Activated CD4-positive, alpha-beta memory T cell treated with anti-CD3 and anti-CD28 coated beads for 36 hours (primary cell): ENCODE data around the gene SUSD4. TPM values are rescaled to one million over a fixed set of nuclear protein-coding genes. Genes with fewer than 3 reads are reported as not detected.
"Not testable (repeated sequence)": the region's sequence is repeated elsewhere in the genome, so short reads cannot be mapped to it uniquely, and the experiment has no call there.

ENCODE experiments used
- CTCF ChIA-PET: fragments of 350-600 bp; sonication (Branson Sonifier 250); formaldehyde crosslinking; loops from one replicate; lab custom pipeline; 2021; ENCODE audit warnings: antibody characterized with exemption, inconsistent platforms; lab: Charles Lee
- POLR2A ChIA-PET: fragments of 350-600 bp; sonication (Branson Sonifier 250); formaldehyde crosslinking; loops from one replicate; lab custom pipeline; 2021; ENCODE audit warnings: antibody characterized with exemption; lab: Charles Lee
- DNase-seq: peaks from one replicate; pipeline ENCODE4 v3.0.0-alpha.2; 2020
- H3K27ac Mint-ChIP-seq: one replicate; pipeline ENCODE4 v1.8.0; 2021; ENCODE audit warnings: mixed read lengths
- H3K27me3 Mint-ChIP-seq: one replicate; pipeline ENCODE4 v1.8.0; 2021; ENCODE audit warnings: mixed read lengths
- H3K36me3 Mint-ChIP-seq: one replicate; pipeline ENCODE4 v1.8.0; 2021; ENCODE audit warnings: mixed read lengths
- H3K4me1 Mint-ChIP-seq: one replicate; pipeline ENCODE4 v1.8.0; 2021; ENCODE audit warnings: low read depth, mixed read lengths
- H3K4me3 Mint-ChIP-seq: one replicate; pipeline ENCODE4 v1.8.0; 2021; ENCODE audit warnings: mild to moderate bottlenecking, mixed read lengths
- H3K9me3 Mint-ChIP-seq: one replicate; pipeline ENCODE4 v1.8.0; 2021; ENCODE audit warnings: mixed read lengths
- intact Hi-C: fragments of 100-400 bp; cut with micrococcal nuclease; formaldehyde crosslinking; loops from one replicate; pipeline ENCODE4 v1.15.1; 2023
- total RNA-seq, 2 experiments: library from RNA; stranded (reverse); gene quantifications; one replicate each; pipeline ENCODE4 v1.2.3, GENCODE V29; 2021

Gene SUSD4
- total RNA-seq, 2 experiments from 2014 or later: 0.82 to 0.83 TPM

DNA sequence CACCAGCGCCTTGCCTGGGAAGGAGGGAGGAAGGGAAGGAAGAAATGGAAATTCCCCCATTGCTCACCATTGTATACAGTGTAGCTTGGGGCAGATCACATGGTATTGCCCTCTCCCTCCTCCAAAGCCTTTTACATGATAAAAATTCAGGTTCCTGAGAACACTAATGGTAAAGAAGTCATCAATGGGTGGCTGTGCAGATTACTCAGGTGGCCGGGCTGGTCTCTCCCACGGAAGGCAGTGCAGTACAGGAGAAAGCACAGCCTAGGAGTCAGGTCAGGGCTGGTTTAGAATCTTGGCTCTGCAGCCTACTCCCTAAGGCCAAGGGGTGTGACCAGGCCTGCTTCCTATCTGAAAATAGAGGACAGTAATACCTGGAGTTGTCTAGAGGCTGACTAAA is 107.9 kb downstream of the SUSD4 start:
- Mint-ChIP-seq H3K36me3 (no peaks in the 10 kb centered on the region), H3K27ac (no peak overlapping the region), H3K4me1 (no peaks in the 10 kb centered on the region), H3K27me3 (no peaks in the 10 kb centered on the region), H3K4me3 (no peak overlapping the region), H3K9me3 (peaks cover 3% of the 10 kb centered on the region)
- no peak for DNase-seq
- ChIA-PET CTCF (no interaction called here), POLR2A (no interaction called here)
- intact Hi-C loops: no loop called here

DNA sequence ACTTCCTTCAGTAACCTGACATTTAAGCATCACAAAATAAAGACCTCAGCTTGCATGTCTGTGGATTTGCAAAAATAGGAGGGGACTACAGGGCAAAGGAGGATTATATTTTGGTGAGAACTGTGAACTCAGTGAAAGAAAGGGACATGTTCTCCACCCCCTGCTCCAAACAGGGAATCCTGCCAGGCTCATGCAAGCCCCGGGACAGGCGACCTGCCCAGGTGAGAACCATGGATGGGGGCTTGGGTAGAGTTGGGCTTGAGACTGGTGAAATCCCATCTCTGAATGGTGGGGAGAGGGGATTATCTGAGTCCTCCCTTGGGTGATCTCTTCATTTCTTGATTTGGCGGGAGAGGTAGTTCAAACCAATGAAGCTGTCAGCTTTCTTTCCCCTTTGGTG is 110.1 kb downstream of the SUSD4 start:
- no peak overlapping the region for H3K4me3 Mint-ChIP-seq
- peaks cover 9% of the 10 kb centered on the region for H3K4me1 Mint-ChIP-seq
- H3K27me3 Mint-ChIP-seq: no peaks in the 10 kb centered on the region
- H3K27ac Mint-ChIP-seq: no peak overlapping the region
- no peak for DNase-seq
- intact Hi-C loops: no loop called here
- ChIA-PET POLR2A (interaction anchor here (0.5 kb wide), 1 partner anchor 289 kb away, joined by 3 read pairs; no protein-coding TSS in a partner anchor), CTCF (no interaction called here)
- no peaks in the 10 kb centered on the region for H3K36me3 Mint-ChIP-seq
- peaks cover 4% of the 10 kb centered on the region for H3K9me3 Mint-ChIP-seq

DNA sequence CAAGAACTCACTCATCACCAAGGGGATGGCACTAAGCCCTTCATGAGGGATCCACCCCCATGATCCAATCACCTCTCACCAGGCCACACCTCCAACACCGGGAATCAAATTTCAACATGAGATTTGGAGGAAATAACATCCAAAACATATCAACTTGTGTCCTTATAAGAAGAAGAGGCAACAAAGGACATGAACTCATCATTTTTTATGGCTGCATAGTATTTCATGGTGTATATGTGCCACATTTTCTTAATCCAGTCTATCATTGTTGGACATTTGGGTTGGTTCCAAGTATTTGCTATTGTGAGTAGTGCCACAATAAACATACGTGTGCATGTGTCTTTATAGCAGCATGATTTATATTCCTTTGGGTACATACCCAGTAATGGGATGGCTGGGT is 112.6 kb downstream of the SUSD4 start:
- H3K36me3 Mint-ChIP-seq, intact Hi-C loops, POLR2A ChIA-PET, H3K4me3 Mint-ChIP-seq, DNase-seq, CTCF ChIA-PET, H3K27ac Mint-ChIP-seq, H3K9me3 Mint-ChIP-seq, H3K27me3 Mint-ChIP-seq: not testable (repeated sequence)
- H3K4me1 Mint-ChIP-seq: peaks cover 20% of the 10 kb centered on the region

DNA sequence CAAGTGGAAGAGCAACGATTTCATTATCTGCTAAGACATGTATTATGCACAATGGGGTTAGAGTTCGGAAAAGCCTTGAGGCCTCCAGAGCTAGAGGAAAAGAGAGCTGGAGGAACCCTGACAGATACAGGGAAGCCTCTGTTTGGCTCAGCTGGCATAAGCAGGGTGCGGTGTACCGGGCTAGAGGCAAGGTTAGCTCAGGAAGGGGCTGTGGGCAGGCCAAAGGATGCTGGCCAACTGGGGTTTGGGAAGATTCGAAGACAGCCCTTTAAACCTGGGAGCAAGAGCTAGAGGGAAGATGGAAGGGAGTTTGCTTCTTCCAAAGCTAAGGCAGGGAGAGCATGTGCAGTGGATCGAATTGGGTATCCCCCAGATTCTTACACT is 113.4 kb downstream of the SUSD4 start:
- no peaks in the 10 kb centered on the region for H3K36me3 Mint-ChIP-seq
- no peak overlapping the region for H3K4me3 Mint-ChIP-seq
- H3K27me3 Mint-ChIP-seq: no peaks in the 10 kb centered on the region
- peaks cover 20% of the 10 kb centered on the region for H3K4me1 Mint-ChIP-seq
- intact Hi-C loops: no loop called here
- H3K27ac Mint-ChIP-seq: no peak overlapping the region
- POLR2A ChIA-PET: no interaction called here
- H3K9me3 Mint-ChIP-seq: peaks cover 4% of the 10 kb centered on the region
- CTCF ChIA-PET: interaction anchor here (1.2 kb wide), 1 partner anchor 127 kb away, joined by 8 read pairs; no protein-coding TSS in a partner anchor
- no peak for DNase-seq

DNA sequence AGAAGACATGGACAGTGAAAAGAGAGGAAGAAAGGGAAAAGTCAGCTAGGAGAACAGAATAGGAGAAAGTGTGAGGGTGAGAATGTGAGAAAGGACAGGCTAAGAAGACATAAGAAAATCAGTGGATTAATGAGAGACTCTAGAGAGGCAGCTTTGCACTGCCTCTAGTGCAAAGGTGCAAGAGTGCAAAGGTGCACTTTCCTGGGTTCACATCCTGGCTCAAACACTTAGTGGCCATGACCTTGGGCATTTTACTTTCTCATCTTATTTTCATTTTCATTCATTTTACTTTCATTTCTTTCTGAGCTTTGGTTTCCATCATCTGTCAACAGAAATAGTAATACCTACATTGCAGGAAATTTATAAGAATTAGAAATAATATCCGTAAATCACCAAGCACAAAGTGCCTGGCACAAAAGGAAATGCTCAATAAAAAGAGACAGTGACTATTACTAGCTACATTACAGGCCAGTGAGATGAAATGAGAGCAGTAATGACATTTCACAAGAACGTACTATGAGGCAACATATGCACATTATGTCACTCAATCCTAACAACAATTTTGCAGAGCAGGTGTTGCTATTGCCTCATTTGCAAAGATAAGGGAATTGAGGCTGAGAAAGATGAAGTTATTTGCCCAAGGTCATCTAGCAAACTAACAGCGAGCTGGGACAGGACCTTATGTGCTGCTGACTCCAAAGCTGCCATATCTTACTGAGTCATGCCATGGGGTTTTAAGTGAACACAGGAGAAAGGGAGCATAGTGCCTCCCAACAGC is 113.9 kb downstream of the SUSD4 start:
- DNase-seq: no peak
- H3K27ac Mint-ChIP-seq: no peak overlapping the region
- POLR2A ChIA-PET: no interaction called here
- no peaks in the 10 kb centered on the region for H3K36me3 Mint-ChIP-seq
- H3K4me3 Mint-ChIP-seq: no peak overlapping the region
- CTCF ChIA-PET: interaction anchor here (1.2 kb wide), 2 partner anchors 126 kb away, joined by 6 to 8 read pairs; no protein-coding TSS in a partner anchor
- peaks cover 22% of the 10 kb centered on the region for H3K4me1 Mint-ChIP-seq
- intact Hi-C loops: loop anchor here (10.0 kb wide), 1 partner anchor 115 kb away; the partner anchor contains the start of gene SUSD4
- no peaks in the 10 kb centered on the region for H3K27me3 Mint-ChIP-seq
- peaks cover 4% of the 10 kb centered on the region for H3K9me3 Mint-ChIP-seq

DNA sequence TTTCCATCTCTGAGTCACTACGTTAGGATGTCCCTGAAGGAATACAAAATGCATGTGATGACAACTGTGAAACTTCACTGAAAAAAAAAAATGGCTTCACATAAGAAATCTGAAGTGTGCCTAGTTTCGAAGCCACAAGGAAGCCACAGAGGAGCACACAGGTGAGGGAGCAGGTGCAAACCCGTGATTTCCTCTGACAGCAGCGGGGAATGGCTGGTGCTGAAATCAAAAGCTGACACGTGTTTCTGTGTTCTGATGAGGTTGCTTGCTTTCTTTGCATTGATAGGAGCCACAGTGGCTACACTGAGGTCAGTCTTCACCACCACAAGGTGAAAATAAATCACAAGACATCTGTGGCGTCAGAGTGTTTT is 115.2 kb downstream of the SUSD4 start:
- H3K4me1 Mint-ChIP-seq: peaks cover 30% of the 10 kb centered on the region
- no peak overlapping the region for H3K27ac Mint-ChIP-seq
- no peak overlapping the region for H3K4me3 Mint-ChIP-seq
- intact Hi-C loops: loop anchor here (1.0 to 10.0 kb wide), 2 partner anchors 58 to 116 kb away; partner anchors contain the start of gene SUSD4
- ChIA-PET POLR2A (no interaction called here), CTCF (interaction anchor here (1.2 kb wide), 1 partner anchor 125 kb away, joined by 6 read pairs; no protein-coding TSS in a partner anchor)
- H3K9me3 Mint-ChIP-seq: peaks cover 4% of the 10 kb centered on the region
- no peaks in the 10 kb centered on the region for H3K36me3 Mint-ChIP-seq
- H3K27me3 Mint-ChIP-seq: no peaks in the 10 kb centered on the region
- peak; percentile 46 for DNase-seq

DNA sequence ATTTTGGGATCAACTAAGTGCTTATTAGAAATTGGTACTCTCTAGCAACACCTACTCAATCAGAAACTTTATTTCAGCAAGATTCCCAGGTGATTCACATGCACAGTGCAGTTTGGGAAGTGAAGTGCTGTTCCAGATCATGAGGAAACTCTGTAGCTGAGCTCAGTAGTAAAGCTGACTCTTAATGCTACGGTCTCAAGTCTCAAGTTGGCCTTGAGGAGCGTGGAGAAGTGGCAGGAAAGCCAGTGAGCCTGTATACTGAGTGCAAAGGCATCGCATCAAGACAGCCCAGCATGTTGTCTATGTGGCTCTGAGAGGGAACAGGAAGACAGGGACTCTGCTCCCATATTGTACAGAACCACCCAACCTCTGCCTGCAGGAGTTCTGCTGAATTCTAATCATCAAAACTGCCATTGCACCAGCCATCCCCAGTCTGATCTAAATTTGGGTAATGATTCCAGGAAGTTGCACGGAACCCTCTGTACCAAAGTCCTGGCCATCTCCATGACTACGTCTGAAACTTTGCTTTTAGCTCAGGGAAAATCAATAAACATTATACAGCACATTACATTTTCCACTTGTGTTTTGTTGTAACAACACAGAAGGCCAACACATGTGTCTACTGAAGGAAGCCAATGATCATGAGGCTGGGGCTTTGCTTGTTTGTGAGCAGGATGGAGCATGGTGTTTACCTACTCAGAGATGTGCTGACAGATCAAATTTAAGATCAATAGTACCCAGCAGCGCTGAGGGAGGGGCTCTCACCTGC is 115.8 kb downstream of the SUSD4 start:
- peaks cover 4% of the 10 kb centered on the region for H3K9me3 Mint-ChIP-seq
- intact Hi-C loops: loop anchor here (1.0 to 10.0 kb wide), 2 partner anchors 58 to 117 kb away; partner anchors contain the start of gene SUSD4

DNA sequence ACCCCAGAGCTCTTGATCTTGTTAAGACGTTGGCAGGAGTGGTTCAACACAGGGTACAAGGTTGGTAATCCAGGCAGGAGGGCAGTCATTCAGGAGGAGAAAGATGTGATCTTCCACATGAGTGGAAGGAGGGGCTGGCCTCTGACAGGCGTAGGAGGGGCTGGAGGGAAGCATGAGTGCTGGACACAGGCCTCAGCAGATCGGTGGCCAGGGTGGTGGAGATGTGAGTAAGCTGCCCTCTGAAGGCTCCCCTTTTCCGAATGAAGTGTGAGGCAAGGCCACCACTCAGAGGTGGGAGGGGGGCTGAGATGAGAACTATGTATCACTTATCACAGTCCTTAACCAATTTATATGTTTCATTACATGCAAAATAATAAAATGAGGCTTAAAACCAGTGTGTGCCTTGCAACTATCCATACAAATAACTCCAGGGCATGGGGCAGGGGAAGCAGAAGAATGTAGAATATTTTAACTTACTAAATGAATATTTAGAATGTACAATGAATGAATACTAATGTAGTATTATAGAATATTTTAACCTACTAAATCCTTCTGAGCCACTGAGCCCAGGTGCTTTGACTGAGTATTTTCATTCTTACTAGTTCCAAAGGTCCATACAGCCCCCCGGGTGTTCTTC is 117.4 kb downstream of the SUSD4 start:
- no peak overlapping the region for H3K27ac Mint-ChIP-seq
- no peaks in the 10 kb centered on the region for H3K36me3 Mint-ChIP-seq

More for the DNA sequence above, 115.8 kb downstream of the SUSD4 start:
- Mint-ChIP-seq H3K4me1 (peaks cover 30% of the 10 kb centered on the region), H3K36me3 (no peaks in the 10 kb centered on the region), H3K4me3 (no peak overlapping the region), H3K27ac (no peak overlapping the region), H3K27me3 (no peaks in the 10 kb centered on the region)
- DNase-seq: no peak
- CTCF ChIA-PET: no interaction called here
- POLR2A ChIA-PET: no interaction called here

DNA sequence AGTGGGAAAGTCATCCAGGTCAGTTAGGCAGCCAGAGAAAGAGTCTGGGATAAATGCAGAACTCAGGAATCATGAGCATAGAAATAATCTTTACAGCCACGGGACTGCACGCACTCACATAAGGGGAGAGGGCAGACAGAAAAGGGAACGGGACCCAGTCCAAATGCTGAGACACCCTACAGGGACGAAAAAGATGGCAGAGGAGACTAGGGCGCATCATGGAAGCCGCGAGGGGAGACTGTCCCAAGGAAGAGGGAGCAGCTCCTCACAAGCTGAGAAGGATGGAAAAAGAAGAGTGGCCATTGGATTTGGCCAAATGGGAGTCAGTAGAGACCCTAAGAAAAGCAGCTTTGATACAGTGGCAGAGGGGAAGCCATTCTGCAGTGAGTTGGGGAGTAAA is 118.0 kb downstream of the SUSD4 start:
- intact Hi-C loops: loop anchor here (10.0 kb wide), 1 partner anchor 119 kb away; the partner anchor contains the start of gene SUSD4
- no peak for DNase-seq
- peaks cover 32% of the 10 kb centered on the region for H3K4me1 Mint-ChIP-seq
- H3K4me3 Mint-ChIP-seq: no peak overlapping the region
- ChIA-PET CTCF (no interaction called here), POLR2A (no interaction called here)
- no peaks in the 10 kb centered on the region for H3K36me3 Mint-ChIP-seq
- no peaks in the 10 kb centered on the region for H3K27me3 Mint-ChIP-seq
- H3K9me3 Mint-ChIP-seq: peaks cover under 1% of the 10 kb centered on the region
- H3K27ac Mint-ChIP-seq: no peak overlapping the region

More for the DNA sequence above, 117.4 kb downstream of the SUSD4 start:
- ChIA-PET POLR2A (no interaction called here), CTCF (no interaction called here)
- Mint-ChIP-seq H3K9me3 (peaks cover 4% of the 10 kb centered on the region), H3K4me1 (peaks cover 30% of the 10 kb centered on the region), H3K4me3 (no peak overlapping the region), H3K27me3 (no peaks in the 10 kb centered on the region)
- intact Hi-C loops: loop anchor here (10.0 kb wide), 1 partner anchor 118 kb away; the partner anchor contains the start of gene SUSD4
- DNase-seq: no peak

DNA sequence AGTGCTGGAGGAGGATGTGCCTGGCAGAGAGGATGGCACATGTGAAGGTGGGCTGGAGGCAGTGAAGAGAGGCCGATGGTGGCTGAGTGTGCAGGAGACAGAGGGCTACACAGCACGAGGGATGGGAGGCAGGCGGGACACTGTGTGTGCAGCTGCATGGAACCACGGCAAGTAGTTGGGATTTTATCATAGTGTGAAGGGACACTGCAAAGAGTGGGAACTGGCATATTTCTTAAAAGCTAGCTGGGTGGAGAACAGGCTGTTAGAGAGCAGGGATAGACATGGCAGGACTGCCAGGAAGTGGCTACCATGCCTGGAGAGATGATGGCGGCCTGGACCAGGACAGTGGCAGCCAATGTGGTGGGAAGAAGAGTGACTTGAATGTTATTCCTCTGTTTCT is 118.6 kb downstream of the SUSD4 start:
- Mint-ChIP-seq H3K36me3 (no peaks in the 10 kb centered on the region), H3K9me3 (no peaks in the 10 kb centered on the region), H3K27me3 (no peaks in the 10 kb centered on the region), H3K4me3 (no peak overlapping the region), H3K27ac (no peak overlapping the region), H3K4me1 (peaks cover 35% of the 10 kb centered on the region)
- POLR2A ChIA-PET: no interaction called here
- CTCF ChIA-PET: interaction anchor here (0.9 to 1.4 kb wide), 3 partner anchors 16 to 116 kb away, joined by 3 to 13 read pairs (median 5); no protein-coding TSS in a partner anchor
- intact Hi-C loops: loop anchor here (10.0 kb wide), 1 partner anchor 119 kb away; the partner anchor contains the start of gene SUSD4
- no peak for DNase-seq

DNA sequence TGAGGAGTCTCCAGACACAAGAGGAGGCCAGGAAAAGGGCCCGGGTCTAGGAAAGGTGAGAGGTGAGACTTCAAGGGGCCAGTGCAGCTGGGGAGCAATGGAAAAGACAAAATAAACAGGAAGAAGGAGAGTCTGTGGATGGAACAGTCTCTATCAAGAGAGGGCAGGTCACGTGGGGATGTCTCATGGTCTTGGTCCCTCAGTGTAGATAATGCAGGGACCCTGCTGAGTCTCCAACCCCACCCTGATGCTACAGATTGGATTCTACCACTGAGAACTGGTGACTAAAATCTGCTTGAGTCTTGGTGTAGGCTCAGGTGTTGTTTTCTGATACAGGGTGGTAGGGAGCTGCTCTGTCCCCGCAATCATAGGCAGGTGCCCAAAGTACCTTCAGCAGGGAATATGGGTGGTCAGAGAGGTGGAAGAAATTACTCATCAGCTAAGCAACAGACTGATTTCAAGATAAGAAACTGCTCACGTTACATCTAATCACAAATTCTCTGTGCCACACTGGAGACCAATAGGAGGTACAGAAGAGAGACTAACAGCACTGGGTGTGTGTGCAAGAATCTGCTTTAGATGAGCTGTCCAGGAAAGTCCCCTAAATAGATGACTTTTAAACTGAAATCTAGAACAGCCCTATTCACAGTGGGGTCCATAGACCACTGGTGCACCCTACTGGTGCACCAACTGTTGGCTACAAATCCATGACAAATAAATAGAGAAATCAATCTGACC is 119.4 kb downstream of the SUSD4 start:
- peaks cover 31% of the 10 kb centered on the region for H3K4me1 Mint-ChIP-seq
- POLR2A ChIA-PET: no interaction called here
- peak overlapping the region; percentile 59 for H3K27ac Mint-ChIP-seq
- H3K4me3 Mint-ChIP-seq: no peak overlapping the region
- no peaks in the 10 kb centered on the region for H3K36me3 Mint-ChIP-seq
- H3K9me3 Mint-ChIP-seq: no peaks in the 10 kb centered on the region
- CTCF ChIA-PET: interaction anchor here (0.9 to 1.4 kb wide), 4 partner anchors 15 to 121 kb away, joined by 3 to 13 read pairs (median 4); no protein-coding TSS in a partner anchor
- H3K27me3 Mint-ChIP-seq: no peaks in the 10 kb centered on the region
- intact Hi-C loops: loop anchor here (1.0 to 10.0 kb wide), 4 partner anchors 14 to 120 kb away; partner anchors contain the start of gene SUSD4
- DNase-seq: peak; percentile 52
